HepG2 (cell line): ENCODE measurements around the gene HLA-F. TPM values are rescaled to one million over a fixed set of nuclear protein-coding genes. Genes with fewer than 3 reads are reported as not detected.

Source experiments
- ATAC-seq: fragments of 200-7000 bp; cut with Tn5 transposase; 3 replicates; pipeline ENCODE4 v1.9.1; 2020; ENCODE audit warnings: mild to moderate bottlenecking, moderate library complexity
- BruUV-seq: library from RNA; stranded (reverse); fragments of 400-500 nt; replicated peaks from 2 replicates; lab custom pipeline; 2021; lab: Mats Ljungman, UMichigan
- CTCF ChIA-PET: fragments of 300-600 bp; formaldehyde crosslinking; extraction: SDS; loops from one replicate; lab custom pipeline; 2021; ENCODE audit warnings: low total read pairs, inconsistent platforms, low intra/inter-chr PET ratio; lab: Yijun Ruan, JAX
- POLR2A ChIA-PET: fragments of 350-600 bp; sonication (Branson Sonifier 250); formaldehyde crosslinking; loops from one replicate; lab custom pipeline; 2020; ENCODE audit warnings: antibody characterized with exemption, inconsistent platforms; lab: Yijun Ruan, JAX
- DNase-seq: peaks from one replicate; pipeline ENCODE4 v3.0.0-alpha.2; 2015; ENCODE audit warnings: low spot score
- FAIRE-seq: peaks from 3 replicates; lab custom pipeline; 2011; peaks lifted over from hg19 to GRCh38; lab: Jason Lieb, UNC
- H2AFZ ChIP-seq: one replicate; pipeline ENCODE4 v1.6.1; 2011; ENCODE audit warnings: low read length, inconsistent platforms
- H3K27ac ChIP-seq: fragments of 300-600 bp; 3 replicates; pipeline ENCODE4 v1.8.0; 2011; ENCODE audit warnings: mixed run types, mild to moderate bottlenecking, mixed read lengths, low read length, inconsistent platforms; ENCODE audit not compliant: insufficient read depth; ENCODE audit errors: extremely low read length
- H3K27me3 ChIP-seq, 2 experiments: fragments of 200-600 bp in 1 of 2; 2 replicates in 1 of 2; 3 replicates in 1 of 2; pipeline versions ENCODE4 v1.6.0 to v1.8.0; 2011; ENCODE audit warnings: low read length in 2 of 2, mild to moderate bottlenecking in 2 of 2, moderate library complexity in 2 of 2, inconsistent platforms in 1 of 2; ENCODE audit not compliant: insufficient read depth in 2 of 2, control insufficient read depth in 1 of 2
- H3K36me3 ChIP-seq, 2 experiments: fragments of 200-600 bp in 1 of 2; replicated peaks in 1 of 2; 2 replicates in 1 of 2; 3 replicates in 1 of 2; pipeline versions ENCODE4 v1.5.1 to v1.8.0; 2011; ENCODE audit warnings: low read length in 2 of 2, inconsistent platforms in 1 of 2; ENCODE audit not compliant: insufficient read depth in 2 of 2, control insufficient read depth in 1 of 2
- H3K4me1 ChIP-seq: 2 replicates; pipeline ENCODE4 v1.5.1; 2012; ENCODE audit warnings: low read length, inconsistent platforms; ENCODE audit not compliant: insufficient read depth
- H3K4me2 ChIP-seq: 2 replicates; pipeline ENCODE4 v1.6.0; 2011; ENCODE audit warnings: low read depth, low read length, inconsistent platforms
- H3K4me3 ChIP-seq, 3 experiments: fragments of 200-600 bp in 1 of 3; sonication (generic), shearing (Covaris generic) in 1 of 3; replicated peaks in 1 of 3; 2 replicates each; pipeline ENCODE4 v1.5.1; 2011 to 2016; ENCODE audit warnings: low read length in 3 of 3, inconsistent platforms in 2 of 3, low read depth in 2 of 3, mild to moderate bottlenecking in 2 of 3, control low read depth in 1 of 3, mixed read lengths in 1 of 3; ENCODE audit not compliant: insufficient read depth in 1 of 3
- H3K79me2 ChIP-seq: one replicate; pipeline ENCODE4 v1.6.1; 2011; ENCODE audit warnings: low read length, inconsistent platforms; ENCODE audit not compliant: insufficient read depth
- H3K9ac ChIP-seq: 2 replicates; pipeline ENCODE4 v1.6.0; 2011; ENCODE audit warnings: mild to moderate bottlenecking, low read depth, low read length, inconsistent platforms; ENCODE audit not compliant: insufficient read depth
- H3K9me3 ChIP-seq: 2 replicates; pipeline ENCODE4 v1.5.1; 2012; ENCODE audit warnings: mild to moderate bottlenecking, low read length
- H4K20me1 ChIP-seq: 2 replicates; pipeline ENCODE4 v1.6.0; 2011; ENCODE audit warnings: inconsistent platforms, mild to moderate bottlenecking, low read length, moderate library complexity; ENCODE audit not compliant: insufficient read depth
- ARID5B ChIP-seq: IDR thresholded peaks from 2 replicates; pipeline ENCODE4 v1.4.0; 2020; ENCODE audit warnings: mild to moderate bottlenecking, missing genetic modification reagents
- CHD2 ChIP-seq: IDR thresholded peaks from 2 replicates; pipeline ENCODE4 v1.6.1; 2011; ENCODE audit warnings: low read depth, low read length, improper control_type of control experiment
- DZIP1 ChIP-seq: sonication (generic); formaldehyde crosslinking; IDR thresholded peaks from 2 replicates; pipeline ENCODE4 v1.5.0; 2020; ENCODE audit warnings: mild to moderate bottlenecking, missing genetic modification reagents
- KDM2A ChIP-seq: sonication (generic); formaldehyde crosslinking; IDR thresholded peaks from 2 replicates; pipeline ENCODE4 v1.4.0; 2020; ENCODE audit warnings: low read depth, missing genetic modification reagents, borderline replicate concordance
- KLF15 ChIP-seq: sonication (generic); formaldehyde crosslinking; IDR thresholded peaks from 2 replicates; pipeline ENCODE4 v1.8.1; 2023; ENCODE audit warnings: borderline replicate concordance, mild to moderate bottlenecking, inconsistent platforms, missing genetic modification reagents, mixed read lengths
- MAFK ChIP-seq, 2 experiments: IDR thresholded peaks in 1 of 2; conservative IDR thresholded peaks in 1 of 2; 2 replicates each; pipeline ENCODE4 v1.6.1; 2011; ENCODE audit warnings: improper control_type of control experiment in 2 of 2, low read length in 2 of 2
- MXD3 ChIP-seq: IDR thresholded peaks from 2 replicates; pipeline ENCODE4 v1.6.1; 2016; ENCODE audit warnings: mild to moderate bottlenecking, missing biosample characterization, missing genetic modification reagents
- NFATC3 ChIP-seq: sonication (generic); formaldehyde crosslinking; IDR thresholded peaks from 2 replicates; pipeline ENCODE4 v1.5.1; 2020; ENCODE audit warnings: mild to moderate bottlenecking, missing genetic modification reagents
- NFYC ChIP-seq: IDR thresholded peaks from 2 replicates; pipeline ENCODE4 v1.6.1; 2016; ENCODE audit warnings: missing genetic modification reagents, missing compliant biosample characterization
- SKI ChIP-seq: fragments of 450-650 bp; IDR thresholded peaks from one replicate; pipeline ENCODE4 v1.6.1; 2018; ENCODE audit warnings: mild to moderate bottlenecking; ENCODE audit not compliant: partially characterized antibody
- TFE3 ChIP-seq: IDR thresholded peaks from 2 replicates; pipeline ENCODE4 v1.6.1; 2016
- ZNF232 ChIP-seq: sonication (generic); formaldehyde crosslinking; IDR thresholded peaks from 2 replicates; pipeline ENCODE4 v1.4.0; 2020; ENCODE audit warnings: missing genetic modification reagents, borderline replicate concordance
- ZNF280D ChIP-seq: sonication (generic); formaldehyde crosslinking; IDR thresholded peaks from 2 replicates; pipeline ENCODE4 v1.5.1; 2020; ENCODE audit warnings: mild to moderate bottlenecking, missing genetic modification reagents
- WGBS: methylation state at CpG from one replicate; pipeline ENCODE4 v1.1.6; 2017; ENCODE audit warnings: low lambda C conversion rate; 5-methylcytosine and 5-hydroxymethylcytosine counted together
- in situ Hi-C: cut with HindIII; loops from 2 replicates; pipeline ENCODE4 v1.10.0; 2017; ENCODE audit warnings: low pct_unique_long_range_greater_than_20kb; ENCODE audit not compliant: extremely low pct_ligation_motif_present
- intact Hi-C: fragments of 100-400 bp; cut with micrococcal nuclease; formaldehyde crosslinking; loops from one replicate; pipeline ENCODE4 v1.10.0; 2022; ENCODE audit not compliant: unreplicated experiment
- polyA plus RNA-seq, 8 experiments: library from polyadenylated mRNA; depleted of rRNA in 3 of 8; stranded (reverse) in 7 of 8; unstranded in 1 of 8; fragments of >200 nt; fragmentation: Illumina TruSeq in 4 of 8; extraction: Trizol in 4 of 8; gene quantifications; 2 replicates each; pipeline versions ENCODE4 v1.2.1 to v1.2.3, GENCODE V29; 2011 to 2016; ENCODE audit warnings: low read depth in 4 of 8, missing spikeins in 1 of 8, mixed read lengths in 1 of 8; ENCODE audit not compliant: insufficient read depth in 1 of 8
- total RNA-seq, 5 experiments: library from RNA; depleted of rRNA; stranded (reverse); fragments of >200 nt; fragmentation: Illumina TruSeq; extraction: Trizol; gene quantifications; 2 replicates each; pipeline ENCODE4 v1.2.3, GENCODE V29; 2016; ENCODE audit warnings: low read depth in 1 of 5

The HLA-F gene
- total and polyA plus RNA-seq, 2 of the 13 experiments (the other 11 are each of a cell fraction or from before 2014, with no cell fraction given) = 6.0 to 6.1 TPM

- no peak overlapping the region; the same call in 1 of the 2 replicates for H3K4me2 ChIP-seq
- FAIRE-seq (no peak), ATAC-seq (no peak), DNase-seq (no peak)
- BruUV-seq = no TSS peak
- H2AFZ ChIP-seq = no peak overlapping the region
- H3K27ac ChIP-seq = no peak overlapping the region
- intact Hi-C loops (loop anchor here (1.0 kb wide), 2 partner anchors 15 to 48 kb away; no protein-coding TSS in a partner anchor), in situ Hi-C loops (no loop called here)
- H3K9me3 ChIP-seq = no peaks in the 10 kb centered on the region
- 0 out of 6 replicates have a peak overlapping the region, but pooled peaks of 1 of the 3 experiments have one; percentile 85 for H3K4me3 ChIP-seq
- peaks cover 17% of the 10 kb centered on the region for H3K4me1 ChIP-seq
- 1% methylated on average over 4 of the region's 4 CpGs for WGBS
- CTCF ChIA-PET = interaction anchor here (1.3 to 3.1 kb wide), 4 partner anchors 15 to 106 kb away, joined by 5 to 48 read pairs (median 12); no protein-coding TSS in a partner anchor
- H3K79me2 ChIP-seq = no peaks in the 10 kb centered on the region
- POLR2A ChIA-PET = no interaction called here
- H4K20me1 ChIP-seq = no peaks in the 10 kb centered on the region
- H3K36me3 ChIP-seq = no peaks in the 10 kb centered on the region
- peaks cover 0 to 24% of the 10 kb centered on the region in 2 experiments; a peak in 1 of 5 replicates for H3K27me3 ChIP-seq
- no peak overlapping the region for H3K9ac ChIP-seq
- TF ChIP-seq KLF15 (CRISPR knock-in tag) (no peak), KDM2A (CRISPR knock-in tag) (no peak), ZNF280D (CRISPR knock-in tag) (no peak), TFE3 (CRISPR knock-in tag) (no peak), SKI (no peak), ARID5B (no peak), DZIP1 (CRISPR knock-in tag) (no peak), NFATC3 (CRISPR knock-in tag) (no peak), MXD3 (CRISPR knock-in tag) (no peak), ZNF232 (CRISPR knock-in tag) (no peak), CHD2 (no peak), MAFK (conservative IDR thresholded peaks at IDR 0.05 in 1 of 2, IDR thresholded peaks at IDR 0.05 in 1 of 2; ENCODE audit: low read length in 2 of 2) (no peak), NFYC (no peak)
These were observed 30.0 kb downstream of the HLA-F start for GRCh38 chr6:29753309-29753644.
